Measurements from ENCODE around the gene CALHM5.

The CALHM5 gene

GRCh38 chr6:116468293-116468692 is 43.1 kb upstream of the CALHM5 start:
- DNase-seq (ENCODE audit: low read depth), result no peak
- no peak for TF ChIP-seq CTCF (conservative IDR thresholded peaks at IDR 0.05; ENCODE audit: low read length)
- no peak overlapping the region for H3K4me3 ChIP-seq (ENCODE audit: low read length)

DNA sequence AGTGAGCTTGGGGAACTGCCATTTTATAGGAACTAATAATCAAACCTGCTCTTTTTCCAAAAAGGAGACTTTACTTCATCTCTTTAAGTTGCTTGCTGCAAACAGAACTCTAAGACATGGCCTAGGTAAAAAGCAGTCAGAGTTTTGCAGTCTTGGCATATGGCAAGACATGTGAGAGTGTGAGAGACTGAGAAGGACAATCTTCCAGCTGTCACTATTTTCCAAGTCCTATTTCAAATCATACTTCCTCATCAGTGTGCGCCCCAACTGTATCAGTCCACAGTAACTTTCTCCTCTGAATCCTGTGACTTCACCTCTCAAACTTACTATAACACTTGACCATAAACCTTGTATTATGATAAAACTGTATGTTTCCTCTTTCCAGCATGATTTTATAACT is 39.9 kb upstream of the CALHM5 start:
- no peak overlapping the region for H3K4me3 ChIP-seq (ENCODE audit: low read length)
- no peak for TF ChIP-seq CTCF (conservative IDR thresholded peaks at IDR 0.05; ENCODE audit: low read length)
- no peak for DNase-seq (ENCODE audit: low read depth)

- no peak for TF ChIP-seq CTCF (conservative IDR thresholded peaks at IDR 0.05; ENCODE audit: low read length)
- H3K4me3 ChIP-seq (ENCODE audit: low read length), result no peak overlapping the region
- DNase-seq (ENCODE audit: low read depth), result peak; percentile 59
Observed at GRCh38 chr6:116472706-116473105, 38.7 kb upstream of the CALHM5 start.

DNA sequence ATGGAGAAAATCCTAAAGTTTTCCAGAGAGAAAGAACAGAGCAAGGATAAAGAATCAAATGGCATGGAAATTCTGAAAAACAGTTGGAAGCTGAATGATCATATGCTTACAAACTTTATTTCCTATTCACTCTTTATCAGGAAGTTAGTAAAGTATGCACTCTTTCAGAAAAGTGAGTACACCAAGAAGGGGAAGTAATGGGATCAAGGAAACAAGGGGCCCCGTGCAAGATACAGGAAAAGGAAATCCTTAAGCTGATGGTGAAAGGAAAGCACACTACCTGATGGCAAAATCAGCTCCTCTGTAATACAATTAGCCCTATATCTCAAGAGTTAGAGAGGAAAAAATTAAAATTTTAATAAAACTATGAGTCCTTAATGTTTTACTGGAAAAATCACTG is 36.3 kb upstream of the CALHM5 start:
- no peak for TF ChIP-seq CTCF (conservative IDR thresholded peaks at IDR 0.05; ENCODE audit: low read length)
- no peak overlapping the region for H3K4me3 ChIP-seq (ENCODE audit: low read length)
- DNase-seq (ENCODE audit: low read depth), result no peak

GRCh38 chr6:116476002-116476678 is 35.3 kb upstream of the CALHM5 start:
- H3K4me3 ChIP-seq (ENCODE audit: low read length), result no peak overlapping the region
- TF ChIP-seq CTCF (conservative IDR thresholded peaks at IDR 0.05; ENCODE audit: low read length), result no peak
- DNase-seq (ENCODE audit: low read depth), result peak; percentile 61

GRCh38 chr6:116482780-116483179 is 28.7 kb upstream of the CALHM5 start:
- TF ChIP-seq CTCF (conservative IDR thresholded peaks at IDR 0.05; ENCODE audit: low read length), result no peak
- no peak for DNase-seq (ENCODE audit: low read depth)
- H3K4me3 ChIP-seq (ENCODE audit: low read length), result no peak overlapping the region

DNA sequence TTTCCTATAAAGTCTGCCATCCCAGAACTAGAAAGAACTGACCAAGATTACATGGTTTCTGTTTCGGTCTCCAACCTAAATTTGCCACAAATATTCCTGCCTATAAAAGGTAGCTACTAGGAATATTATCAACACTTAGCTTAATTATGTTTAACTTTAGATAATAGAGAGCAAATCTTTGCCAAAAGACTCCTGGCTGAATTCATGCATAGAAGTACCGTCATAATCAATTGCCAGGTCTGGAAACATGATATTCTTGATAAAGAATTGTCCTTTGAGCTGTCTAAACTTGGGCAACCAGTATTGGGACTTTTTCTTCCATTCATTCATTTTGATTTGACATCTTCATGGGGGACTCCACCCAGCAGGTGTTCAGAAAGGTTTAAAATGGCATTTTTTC is 27.8 kb upstream of the CALHM5 start:
- H3K4me3 ChIP-seq (ENCODE audit: low read length), result no peak overlapping the region
- no peak for TF ChIP-seq CTCF (conservative IDR thresholded peaks at IDR 0.05; ENCODE audit: low read length)
- DNase-seq (ENCODE audit: low read depth), result no peak

All from AG10803 (cell line).